Measurements from ENCODE around the gene PLEKHO2.
A peak's percentile ranks its signal among the peaks of the same experiment; 100 is the strongest.

Gene PLEKHO2

DNA sequence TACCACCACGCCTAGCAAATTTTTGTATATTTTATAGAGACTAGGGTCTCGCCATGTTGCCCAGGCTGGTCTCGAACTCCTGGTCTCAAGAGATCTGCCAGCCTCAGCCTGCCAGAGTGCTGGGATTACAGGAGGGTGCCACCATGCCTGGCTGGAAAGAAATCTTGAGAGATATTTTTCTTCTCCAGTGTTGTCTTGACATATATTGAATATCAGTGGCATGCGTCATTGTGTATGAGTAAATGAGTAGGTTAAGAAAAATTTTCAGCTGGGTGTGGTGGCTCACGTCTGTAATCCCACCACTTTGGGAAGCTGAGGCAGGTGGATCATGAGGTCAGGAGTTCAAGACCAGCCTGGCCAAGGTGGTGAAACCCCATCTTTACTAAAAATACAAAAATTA lies 12.7 kb upstream of the PLEKHO2 start:
- no peak for DNase-seq

DNA sequence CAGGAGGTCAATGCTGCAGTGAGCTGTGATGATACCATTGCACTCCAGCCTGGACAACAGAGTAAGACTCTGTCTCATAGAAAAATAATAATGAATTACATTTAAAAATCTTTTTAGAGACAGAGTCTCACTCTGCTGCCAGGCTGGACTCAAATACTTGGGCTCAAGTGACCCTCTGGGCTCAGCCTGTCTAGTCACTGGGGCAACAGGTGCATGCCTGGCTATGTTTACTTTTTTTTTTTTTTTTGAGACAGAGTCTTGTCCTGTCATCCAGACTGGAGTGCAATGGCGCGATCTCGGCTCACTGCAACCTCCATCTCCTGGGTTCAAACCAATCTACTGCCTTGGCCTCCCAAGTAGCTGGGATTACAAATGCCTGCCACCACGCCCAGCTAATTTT lies 8.0 kb upstream of the PLEKHO2 start:
- no peak for DNase-seq

DNA sequence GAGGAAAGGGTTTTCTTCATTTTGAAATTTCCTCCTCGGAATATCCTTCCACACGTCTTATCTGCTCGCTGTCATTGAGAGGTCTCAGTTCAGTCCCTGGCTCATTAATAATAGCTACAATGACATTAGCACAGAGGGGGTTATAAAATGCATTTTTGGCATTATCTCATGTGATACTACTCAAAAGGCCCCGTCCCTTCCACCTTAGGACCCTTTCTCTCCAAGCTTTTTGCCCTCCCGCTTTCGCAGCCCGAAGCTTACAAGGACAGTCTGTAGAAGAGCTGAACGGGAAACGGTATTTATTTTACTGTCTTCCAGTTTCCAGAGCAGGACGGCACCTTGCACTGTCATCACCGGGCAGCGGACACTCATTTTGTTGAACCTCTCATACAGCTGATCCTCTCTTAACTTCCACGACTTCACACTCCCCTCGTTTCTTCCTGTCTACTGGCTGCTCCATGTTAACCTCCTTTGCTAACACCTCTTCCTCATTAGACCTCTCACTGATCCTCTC lies 5.6 kb upstream of the PLEKHO2 start:
- DNase-seq: no peak

DNA sequence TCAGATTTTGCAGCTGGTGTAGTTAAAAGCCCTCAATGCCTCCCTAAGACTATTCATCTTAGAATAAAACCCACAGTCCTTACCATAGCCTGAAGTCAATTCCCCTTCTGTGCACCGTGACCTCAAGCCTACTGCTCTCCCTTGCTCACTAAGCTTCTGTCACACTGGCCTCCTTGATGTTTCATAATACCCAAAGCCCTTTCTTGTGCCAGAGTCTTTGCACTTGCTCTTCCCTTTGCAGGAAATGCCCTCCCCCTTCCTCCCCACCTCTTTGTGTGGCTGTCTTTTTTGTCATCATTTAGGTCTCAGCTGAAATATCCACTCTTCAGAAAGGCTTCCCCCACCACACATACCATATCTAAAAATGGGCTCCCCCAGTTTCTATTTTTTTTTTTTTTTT lies 4.2 kb upstream of the PLEKHO2 start:
- peak; percentile 51 for DNase-seq

DNA sequence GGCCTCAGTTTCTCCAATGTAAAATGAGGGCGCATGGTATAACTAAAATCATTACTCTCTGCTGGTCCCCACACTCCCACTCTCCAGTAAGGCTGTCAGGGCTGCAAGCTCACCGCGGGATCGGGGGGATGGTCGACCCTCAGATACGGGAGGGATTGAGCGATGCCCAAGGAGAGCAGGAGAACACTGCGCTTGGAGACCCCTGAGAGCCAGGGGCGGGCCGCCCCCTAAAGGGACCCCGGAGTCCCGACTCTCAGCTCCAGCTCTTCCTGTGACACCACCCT lies 713 bp upstream of the PLEKHO2 start:
- DNase-seq: no peak

DNA sequence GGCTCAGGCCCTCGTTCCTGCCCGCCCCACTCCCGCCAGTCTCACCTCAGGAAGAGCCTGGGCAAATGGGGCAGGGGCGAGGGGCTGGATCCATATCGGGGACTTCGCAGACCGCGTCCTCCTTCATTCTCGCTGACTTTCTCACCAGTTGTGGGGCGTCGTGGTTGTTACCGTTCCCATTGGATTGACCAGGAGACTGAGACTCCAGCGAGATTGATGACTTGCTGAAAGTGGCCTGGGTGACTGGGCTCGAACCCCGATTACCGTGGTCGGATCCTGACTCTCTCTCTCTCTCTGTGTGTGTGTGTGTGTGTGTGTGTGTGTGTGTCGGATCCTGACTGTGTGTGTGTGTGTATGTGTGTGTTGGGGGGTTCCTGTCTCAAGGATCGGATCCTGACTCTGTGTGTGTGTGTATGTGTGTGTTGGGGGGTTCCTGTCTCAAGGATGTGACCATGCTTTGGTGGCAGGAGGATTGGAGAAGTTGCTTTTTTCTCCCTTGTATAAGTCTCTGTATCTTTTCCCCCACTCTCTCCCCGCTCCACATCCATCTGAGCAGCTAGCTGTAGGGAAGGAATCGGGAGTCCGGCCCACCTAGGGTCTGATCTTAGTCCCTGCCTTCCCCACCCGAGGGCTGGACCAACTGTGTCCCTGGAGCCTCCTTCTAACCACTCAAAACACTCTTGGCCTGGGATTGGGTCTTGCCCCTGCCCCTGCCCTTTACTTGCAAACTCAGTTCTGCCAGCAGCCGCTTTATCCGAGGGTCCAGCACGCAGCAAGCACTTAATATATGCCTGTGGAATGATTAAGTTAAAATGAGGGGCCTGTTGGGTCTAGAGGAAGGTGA lies 603 bp downstream of the PLEKHO2 start:
- no peak for DNase-seq

DNA sequence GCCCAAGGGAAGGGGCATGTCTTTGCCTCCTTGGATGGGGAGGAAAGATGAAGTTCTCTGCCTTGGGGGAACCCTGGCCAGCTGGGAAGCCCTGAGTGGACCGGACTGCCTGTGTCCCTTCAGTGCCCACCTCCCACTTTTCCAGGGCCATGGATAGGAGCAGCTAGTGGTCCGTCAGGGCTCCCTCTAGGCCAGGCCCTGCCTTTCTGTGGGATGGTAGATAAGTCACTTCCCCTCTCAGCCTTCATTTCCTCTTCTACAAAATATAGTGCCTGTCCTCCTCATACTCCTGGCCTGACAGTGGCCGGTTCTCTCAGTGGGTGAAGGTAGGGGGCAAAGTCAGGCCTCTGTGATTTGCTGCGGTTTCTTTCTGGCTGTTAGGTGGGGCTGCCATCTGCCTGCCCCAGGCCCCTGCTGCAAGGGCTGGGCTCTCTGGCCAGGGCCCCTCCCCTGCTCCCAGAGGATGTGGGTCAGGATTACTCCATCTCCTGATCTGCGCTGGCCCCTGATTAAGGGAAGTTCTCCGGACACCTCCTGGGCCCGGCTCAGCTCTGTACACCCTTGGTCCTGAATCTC lies 1.4 kb downstream of the PLEKHO2 start:
- no peak for DNase-seq

DNA sequence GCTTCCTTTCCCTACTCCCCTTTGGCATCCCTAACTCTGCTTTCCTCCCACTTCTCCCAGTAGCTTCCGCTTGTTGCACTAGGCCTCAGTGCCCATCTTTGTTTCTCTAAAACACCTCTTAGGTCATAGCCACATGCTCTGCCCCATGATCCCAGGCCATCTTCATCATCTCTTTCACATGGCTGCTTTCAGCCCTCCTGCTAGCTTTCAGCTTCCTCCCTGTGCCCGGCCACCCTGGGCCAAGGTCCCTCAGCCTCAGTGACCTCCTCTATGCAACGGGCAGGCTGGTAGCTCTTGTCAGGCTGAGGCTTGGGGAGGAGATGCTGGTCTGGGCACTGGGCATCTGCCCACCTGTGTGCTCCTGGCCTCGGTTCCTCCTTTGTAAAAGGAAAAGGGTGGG lies 2.3 kb downstream of the PLEKHO2 start:
- no peak for DNase-seq

DNA sequence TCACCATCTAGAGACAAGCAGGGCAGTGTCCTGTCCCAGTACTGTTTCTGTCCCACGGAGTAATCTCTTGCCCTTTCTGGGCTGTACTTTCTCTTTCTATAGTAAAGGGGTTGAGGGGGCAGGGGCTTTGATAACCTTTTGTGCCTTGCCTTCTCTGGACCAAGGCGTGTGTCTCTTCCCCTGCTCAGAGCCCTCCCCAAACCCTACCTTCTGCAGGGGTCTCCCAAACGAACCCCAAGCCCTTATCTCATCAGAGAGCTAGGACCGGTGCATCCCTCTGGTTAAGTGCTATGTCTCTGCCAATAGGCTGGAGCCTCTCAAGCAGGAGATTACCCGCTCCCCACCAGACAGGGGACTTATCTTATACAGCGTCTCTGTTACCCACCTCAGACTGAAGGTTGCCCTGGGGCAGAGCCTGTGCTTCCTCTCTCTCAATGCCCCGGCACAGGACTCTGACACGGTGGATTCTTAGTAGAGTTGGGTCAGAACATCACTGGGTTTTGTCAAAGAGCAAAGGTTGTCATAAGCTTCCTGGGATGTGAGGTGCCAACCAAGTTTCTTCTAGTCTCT lies 2.9 kb downstream of the PLEKHO2 start:
- DNase-seq: peak; percentile 18

DNA sequence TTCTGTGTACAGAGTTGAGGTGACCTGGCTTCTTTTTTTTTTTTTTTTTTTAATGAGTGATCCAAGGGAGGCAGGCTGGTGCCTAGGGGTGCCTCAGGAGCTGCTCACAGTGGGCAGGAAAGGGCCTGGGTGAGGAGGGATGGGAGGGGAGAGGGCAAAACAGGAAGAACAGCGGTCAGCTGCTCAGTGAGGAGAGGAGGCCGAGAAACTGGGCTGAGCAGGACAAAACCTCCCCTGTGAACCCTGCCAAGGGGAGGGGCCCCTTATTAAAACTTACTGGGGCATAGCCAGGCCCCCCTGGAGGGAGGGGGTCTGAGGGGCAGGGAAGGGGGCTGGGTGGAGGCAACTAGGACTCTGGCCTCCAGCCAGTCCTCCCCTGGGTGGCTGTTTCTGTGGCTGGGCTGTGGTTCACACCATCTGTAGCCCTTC lies 3.5 kb downstream of the PLEKHO2 start:
- DNase-seq: no peak

DNA sequence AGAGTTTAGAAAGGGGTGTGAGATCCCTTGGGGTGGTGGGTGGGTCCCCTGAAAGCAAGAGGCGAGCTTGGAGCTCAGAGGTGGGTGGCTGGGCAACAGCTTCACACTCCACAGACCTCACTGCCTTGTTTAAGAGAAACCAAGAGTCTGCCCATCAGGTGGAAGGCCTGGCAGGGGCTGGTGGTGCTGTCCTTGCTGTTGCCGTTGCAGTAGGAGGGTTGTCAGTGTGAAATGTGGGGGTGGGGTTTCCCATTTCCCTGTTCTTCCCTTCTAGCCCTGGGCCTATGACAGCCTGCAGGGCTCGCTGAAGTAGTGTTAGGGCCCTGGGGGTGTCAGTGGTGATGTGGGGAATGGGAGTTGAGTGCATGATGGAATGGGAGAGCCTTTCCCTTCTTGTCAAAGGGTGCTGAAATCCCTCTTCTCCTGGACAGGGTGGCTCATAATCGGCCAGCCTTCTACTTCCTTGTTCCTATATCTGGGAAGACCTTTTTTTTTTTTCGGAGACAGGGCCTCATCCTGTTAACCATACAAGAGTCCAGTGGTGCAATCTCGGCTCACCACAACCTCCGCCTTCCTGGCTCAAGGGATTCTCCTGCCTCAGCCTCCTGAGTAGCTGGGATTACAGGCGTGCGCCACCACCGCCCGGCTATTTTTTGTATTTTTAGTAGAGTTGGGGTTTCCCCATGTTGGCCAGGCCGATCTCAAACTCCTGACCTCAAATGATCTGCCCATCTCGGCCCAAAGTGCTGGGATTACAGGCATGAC lies 4.3 kb downstream of the PLEKHO2 start:
- DNase-seq: no peak

DNA sequence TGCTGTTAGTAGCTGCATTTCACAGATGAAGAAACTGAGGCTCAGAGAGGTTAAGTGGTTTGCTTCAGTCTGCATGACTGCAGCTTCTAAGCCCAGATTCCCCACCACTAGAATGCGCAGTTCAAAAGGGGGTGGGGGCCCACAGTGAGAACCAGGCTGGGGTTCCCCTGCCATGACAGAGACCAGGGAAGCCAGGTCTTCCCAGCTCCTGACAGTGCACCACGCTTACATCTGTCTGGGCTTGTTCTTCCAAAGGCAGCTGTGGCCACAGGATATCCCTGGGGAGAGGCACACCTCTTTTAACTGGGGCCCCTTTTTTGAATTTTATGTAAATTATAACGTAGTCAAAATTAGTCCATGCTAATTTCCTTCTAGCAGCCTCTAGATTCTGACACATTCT lies 5.3 kb downstream of the PLEKHO2 start:
- DNase-seq: no peak

DNA sequence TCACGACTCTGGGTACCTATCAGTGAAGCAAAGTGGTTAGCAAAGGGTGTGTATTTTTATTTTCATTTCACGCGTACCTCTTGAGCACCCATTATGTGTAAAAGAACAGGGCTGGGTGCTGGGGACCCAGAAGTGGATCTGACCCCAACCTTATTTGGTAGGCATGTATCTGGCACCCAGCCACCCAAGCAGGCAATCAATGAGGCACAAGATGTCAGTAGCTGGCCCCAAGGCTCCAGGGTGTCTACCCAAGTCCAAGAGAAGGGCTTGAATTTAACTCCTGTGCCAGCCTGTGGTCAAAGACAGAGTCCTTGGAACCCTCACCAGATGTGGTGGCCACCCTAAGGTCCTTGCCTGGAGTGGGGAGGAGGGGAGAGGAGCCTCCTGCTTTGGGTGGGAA lies 5.7 kb downstream of the PLEKHO2 start:
- no peak for DNase-seq

DNA sequence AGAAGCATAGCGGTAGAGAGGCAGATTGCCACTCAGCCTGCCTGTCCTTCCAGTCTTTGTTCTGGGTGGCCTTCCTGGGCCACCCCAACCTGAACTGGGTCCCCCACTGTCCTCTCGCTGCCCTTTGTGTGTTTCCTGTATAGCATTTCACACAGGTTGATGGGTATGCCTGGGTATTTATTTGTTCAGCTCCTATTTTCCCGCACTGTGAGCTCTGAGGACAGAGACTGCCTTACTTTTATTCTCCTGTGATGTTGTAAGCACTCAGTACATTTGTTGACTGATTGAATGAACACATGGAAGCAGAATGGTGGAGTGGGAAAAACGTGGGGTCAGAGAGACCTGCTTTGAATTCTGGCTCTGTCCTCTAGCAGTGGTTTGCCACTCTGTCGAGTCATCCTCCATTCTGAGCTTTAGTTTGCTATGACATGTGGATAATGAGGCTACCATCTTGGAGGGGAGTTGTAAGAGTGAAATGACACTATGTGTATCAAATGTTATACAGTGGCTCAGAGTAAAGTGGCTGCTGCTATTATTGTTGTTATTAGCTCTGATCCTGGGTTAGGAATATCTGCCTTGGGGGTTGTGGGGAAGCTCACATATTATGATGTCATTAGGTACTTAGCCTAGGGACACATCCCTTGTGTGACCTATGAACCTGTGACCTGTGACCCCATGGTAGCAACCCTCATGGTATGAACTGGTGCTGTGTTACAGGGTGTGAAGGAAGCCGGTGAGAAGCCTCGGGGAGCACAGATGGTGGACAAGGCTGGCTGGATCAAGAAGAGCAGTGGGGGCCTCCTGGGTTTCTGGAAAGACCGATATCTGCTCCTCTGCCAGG lies 6.4 kb downstream of the PLEKHO2 start:
- DNase-seq: no peak

DNA sequence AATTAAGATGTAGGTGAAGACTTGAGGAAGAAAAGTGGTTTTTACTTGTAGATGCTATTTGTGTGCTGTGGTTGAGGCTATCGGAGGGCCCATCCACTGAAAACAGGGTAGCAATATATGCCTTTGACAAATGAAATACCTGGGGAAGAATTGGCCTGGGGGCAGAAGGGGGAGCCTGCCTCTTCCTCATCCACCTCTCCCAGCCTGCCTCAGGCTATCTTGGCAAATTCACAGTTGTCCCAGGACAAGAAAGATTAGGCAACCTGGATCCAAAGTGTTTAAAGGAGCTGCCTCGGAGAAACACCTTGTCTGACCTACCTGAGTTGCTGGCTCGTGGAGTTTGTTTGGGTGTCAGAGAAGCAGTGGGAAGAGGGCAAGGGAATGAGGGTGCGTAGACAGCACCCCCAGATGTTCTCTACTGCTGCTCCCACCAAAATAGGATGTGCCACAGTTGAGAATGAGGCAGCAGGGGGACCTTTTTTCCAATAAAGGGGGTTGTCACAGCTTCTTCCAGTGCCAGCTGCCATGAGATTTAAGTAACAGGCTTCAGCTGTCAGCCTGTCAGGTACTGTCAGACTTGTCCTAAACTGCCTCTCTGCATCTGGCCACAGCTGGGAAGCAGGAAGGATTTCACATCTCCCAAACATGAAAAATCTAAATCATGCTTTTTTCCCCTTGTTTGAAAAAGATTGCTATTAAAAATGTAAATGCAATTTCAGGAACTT lies 9.2 kb downstream of the PLEKHO2 start:
- no peak for DNase-seq

DNA sequence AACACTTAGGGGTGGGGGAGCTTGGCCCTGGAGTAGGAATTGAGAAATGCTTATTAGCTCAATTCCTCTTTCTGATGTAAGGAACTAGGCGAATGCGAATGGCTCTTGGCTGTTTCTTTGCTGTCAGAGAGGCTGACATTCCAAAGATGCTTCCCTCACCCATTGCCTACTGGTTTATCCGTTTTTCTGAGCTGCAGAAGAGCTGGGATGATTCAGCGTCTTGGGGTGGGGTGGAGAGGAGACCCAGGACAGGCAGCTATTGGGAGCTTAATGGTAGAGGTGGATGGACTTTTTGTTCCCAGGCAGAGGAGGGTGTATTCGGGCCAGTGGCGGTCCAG lies 9.8 kb downstream of the PLEKHO2 start:
- DNase-seq: no peak

DNA sequence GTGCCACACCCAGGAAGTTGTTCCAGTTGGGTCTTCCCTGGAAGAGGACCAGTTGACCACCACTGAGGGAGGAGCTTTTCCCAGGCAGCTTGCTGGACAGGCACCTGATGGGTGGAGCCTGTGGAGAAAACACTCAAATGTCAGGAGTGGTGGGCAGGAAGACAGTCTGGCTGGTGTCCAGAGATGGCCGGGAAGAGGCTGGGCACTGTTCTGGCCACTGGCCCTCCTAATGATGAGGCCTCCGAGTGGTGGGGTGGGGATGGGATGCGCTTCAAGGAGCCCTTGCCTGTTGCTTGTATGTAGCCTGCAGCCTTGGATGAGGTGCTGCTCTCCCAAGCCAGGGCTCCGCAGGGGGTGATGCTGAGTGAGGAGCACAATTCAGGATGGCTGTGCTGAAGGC lies 12.3 kb downstream of the PLEKHO2 start:
- DNase-seq: no peak

DNA sequence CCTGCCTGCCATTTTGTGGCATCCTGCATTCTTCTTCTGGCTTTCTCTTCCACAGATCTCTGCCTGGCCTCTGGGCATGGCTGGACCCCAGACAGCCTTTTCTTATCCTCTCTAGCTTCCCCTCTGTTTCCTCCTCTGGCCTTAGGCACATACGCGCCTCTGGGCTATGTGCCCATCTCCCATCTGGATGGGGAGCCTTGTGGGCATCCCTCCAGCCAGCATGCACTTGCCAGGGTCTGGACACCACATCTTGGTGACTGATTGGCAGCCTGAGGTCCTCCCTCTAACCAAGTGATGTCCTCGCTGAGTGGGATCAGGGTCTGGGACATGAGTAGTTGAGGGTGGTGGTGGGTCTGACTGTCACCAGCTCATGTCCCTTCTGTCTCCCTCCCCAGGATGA lies 12.8 kb downstream of the PLEKHO2 start:
- DNase-seq: no peak

DNA sequence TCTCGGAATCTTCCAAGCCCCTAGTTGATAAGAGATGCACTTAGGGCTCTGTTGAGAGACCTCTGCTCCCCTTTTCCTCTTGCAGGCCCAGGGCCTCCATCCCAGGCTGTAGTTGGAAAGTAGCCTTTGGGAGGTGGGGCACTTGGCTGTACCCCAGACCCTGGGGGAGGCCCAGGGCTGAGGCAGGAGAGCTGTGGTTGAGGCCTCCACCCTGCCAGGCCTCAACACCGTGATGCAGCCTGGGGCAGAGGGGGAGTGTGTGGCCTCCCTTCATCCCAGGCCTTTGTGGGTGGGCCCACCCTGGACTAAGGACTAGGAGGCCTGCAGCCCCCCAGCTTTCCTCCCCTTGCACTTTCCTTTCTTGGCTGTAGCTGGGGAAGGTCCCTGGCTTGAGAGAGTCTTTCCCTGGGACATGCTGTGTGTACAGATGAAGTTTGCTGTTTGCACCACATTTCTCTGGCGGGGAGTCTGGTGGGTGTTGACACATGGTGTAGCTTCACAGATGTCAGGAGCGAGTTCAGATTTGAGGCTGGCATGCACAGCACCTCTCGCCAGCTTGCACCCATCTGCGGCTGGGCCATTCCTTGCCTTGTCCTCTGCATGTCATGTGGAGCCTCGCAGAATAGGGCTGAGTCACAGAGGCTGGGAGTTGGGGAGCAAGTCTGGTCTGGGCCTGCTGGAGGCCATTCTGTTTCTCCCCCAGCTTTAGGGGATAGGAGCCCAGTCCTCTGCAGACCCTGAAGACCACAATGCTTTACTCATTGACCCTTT lies 13.7 kb downstream of the PLEKHO2 start:
- DNase-seq: no peak

DNA sequence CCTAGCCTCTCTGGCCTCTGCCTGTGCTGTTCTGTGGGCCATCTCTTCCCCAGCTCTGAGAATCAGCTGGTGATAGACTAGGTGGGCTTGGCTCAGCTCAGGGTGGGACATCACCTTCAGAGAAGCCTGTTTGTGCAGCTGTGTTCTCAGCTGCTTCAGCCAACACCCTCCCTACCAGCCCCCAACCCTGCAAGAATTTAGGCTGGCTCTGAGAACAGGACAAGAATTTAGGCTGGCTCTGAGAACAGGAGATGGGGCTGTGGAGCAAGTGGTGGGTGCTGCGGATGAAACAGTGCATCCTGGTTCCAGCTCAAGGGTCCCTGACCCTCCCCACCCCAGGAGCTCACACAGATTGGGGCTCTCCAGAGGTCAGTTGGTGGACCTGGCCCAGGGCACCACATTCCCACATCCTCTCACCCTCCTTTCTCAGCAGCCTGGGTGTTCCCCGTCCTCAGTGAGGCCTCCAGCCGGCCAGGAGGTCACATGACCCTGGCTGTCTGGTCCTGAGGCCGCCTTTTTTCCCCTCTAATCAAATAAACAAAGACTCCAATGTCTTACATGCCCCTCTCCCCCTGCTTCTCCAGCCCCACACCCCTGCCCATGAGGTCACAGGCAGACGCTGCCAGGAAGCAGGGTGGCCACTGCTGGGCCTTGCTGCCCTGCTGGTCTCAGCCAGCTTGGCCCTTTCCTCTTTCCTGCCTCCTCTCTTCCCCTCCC lies 14.9 kb downstream of the PLEKHO2 start:
- no peak for DNase-seq

DNA sequence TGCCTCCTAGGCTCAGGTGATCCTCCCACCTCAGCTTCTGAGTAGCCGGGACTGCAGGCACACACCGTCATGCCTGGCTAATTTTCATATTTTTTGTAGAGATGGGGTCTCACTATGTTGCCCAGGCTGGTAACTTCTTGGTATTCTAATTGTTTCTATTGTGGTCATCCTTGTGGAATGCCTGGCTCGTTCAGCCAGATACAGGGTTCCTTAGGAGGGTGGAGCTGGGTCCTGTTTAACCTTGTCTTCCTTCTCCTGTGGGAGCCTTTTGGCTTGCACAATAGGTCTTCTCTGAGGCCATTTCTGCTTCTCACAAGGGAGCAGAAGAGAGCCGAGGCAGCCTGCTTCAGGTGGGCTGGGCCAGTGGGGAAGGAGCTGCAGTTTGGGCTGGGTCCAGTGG lies 15.7 kb downstream of the PLEKHO2 start:
- DNase-seq: no peak
